GM12872 (cell line): ENCODE measurements around the gene SLC27A6.

Experiments used
- TF ChIP-seq, protein P1 (sequence below): IDR thresholded peaks from 3 replicates; pipeline ENCODE4 v1.5.1; 2011; ENCODE audit warnings: low read depth, mild to moderate bottlenecking, low read length, moderate library complexity; ENCODE audit not compliant: insufficient read depth

Gene SLC27A6

GRCh38 chr5:129069292-129069691 is 104.0 kb downstream of the SLC27A6 start:
- TF ChIP-seq, protein P1, sequence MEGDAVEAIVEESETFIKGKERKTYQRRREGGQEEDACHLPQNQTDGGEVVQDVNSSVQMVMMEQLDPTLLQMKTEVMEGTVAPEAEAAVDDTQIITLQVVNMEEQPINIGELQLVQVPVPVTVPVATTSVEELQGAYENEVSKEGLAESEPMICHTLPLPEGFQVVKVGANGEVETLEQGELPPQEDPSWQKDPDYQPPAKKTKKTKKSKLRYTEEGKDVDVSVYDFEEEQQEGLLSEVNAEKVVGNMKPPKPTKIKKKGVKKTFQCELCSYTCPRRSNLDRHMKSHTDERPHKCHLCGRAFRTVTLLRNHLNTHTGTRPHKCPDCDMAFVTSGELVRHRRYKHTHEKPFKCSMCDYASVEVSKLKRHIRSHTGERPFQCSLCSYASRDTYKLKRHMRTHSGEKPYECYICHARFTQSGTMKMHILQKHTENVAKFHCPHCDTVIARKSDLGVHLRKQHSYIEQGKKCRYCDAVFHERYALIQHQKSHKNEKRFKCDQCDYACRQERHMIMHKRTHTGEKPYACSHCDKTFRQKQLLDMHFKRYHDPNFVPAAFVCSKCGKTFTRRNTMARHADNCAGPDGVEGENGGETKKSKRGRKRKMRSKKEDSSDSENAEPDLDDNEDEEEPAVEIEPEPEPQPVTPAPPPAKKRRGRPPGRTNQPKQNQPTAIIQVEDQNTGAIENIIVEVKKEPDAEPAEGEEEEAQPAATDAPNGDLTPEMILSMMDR: no peak

DNA sequence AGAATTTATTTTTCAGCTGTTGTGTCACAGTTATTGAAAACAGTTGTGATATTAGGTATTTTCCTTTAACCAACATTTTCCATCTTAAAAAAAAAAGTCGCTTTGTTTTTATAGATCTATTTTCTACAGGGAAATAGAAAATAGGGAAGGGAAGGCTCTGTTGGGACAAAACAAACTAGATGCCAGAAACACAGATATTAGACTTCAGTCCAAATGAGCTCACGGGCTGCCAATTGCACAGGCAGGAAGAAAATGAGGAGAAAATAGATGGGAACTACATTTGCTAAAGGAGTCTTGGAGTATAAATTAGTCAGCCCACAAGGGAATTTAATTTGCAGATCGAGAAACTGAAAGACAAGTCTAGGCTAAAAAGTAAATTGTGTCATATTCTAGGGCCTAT is 107.8 kb downstream of the SLC27A6 start:
- TF ChIP-seq, protein P1: no peak

- TF ChIP-seq, protein P1: no peak
These were observed 109.6 kb downstream of the SLC27A6 start for GRCh38 chr5:129074903-129075302.

- TF ChIP-seq, protein P1: no peak
These were observed 112.3 kb downstream of the SLC27A6 start for GRCh38 chr5:129077433-129078075.

- TF ChIP-seq, protein P1: no peak
These were observed 113.0 kb downstream of the SLC27A6 start for GRCh38 chr5:129078247-129078646.

DNA sequence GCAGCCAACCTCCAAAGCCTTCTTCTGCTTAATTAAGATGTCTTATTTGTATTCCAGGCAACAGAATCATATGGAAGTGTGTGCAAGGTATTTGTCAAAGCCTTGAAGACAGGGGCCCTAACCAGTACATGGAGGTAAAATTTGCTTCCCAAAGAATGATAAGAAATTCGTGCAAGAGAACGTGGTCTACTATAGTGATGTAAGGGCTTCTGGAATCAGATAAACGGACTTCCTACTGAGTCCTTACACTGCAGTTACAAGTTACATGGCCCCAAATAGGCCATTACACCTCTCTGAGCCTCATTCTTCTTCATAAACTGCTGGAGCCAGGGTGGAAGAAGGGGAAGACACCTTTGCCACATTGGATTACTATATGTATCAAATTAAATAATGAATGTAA is 113.4 kb downstream of the SLC27A6 start:
- TF ChIP-seq, protein P1: no peak

GRCh38 chr5:129079496-129079895 is 114.2 kb downstream of the SLC27A6 start:
- TF ChIP-seq, protein P1: no peak
